Measurements from ENCODE around the gene C6orf62. TPM values are rescaled to one million over a fixed set of nuclear protein-coding genes. Genes with fewer than 3 reads are reported as not detected.
"Not testable (repeated sequence)": the region's sequence is repeated elsewhere in the genome, so short reads cannot be mapped to it uniquely, and the experiment has no call there.

The C6orf62 gene
- total RNA-seq, 1 donor from 2014 or later: 79.7 TPM

- Mint-ChIP-seq H3K4me3 (ENCODE audit: unreplicated experiment) (no peak overlapping the region), H3K9me3 (ENCODE audit: unreplicated experiment) (no peaks in the 10 kb centered on the region), H3K27me3 (ENCODE audit: unreplicated experiment) (no peaks in the 10 kb centered on the region), H3K4me1 (ENCODE audit: unreplicated experiment) (no peaks in the 10 kb centered on the region), H3K27ac (ENCODE audit: unreplicated experiment) (no peak overlapping the region), H3K36me3 (ENCODE audit: unreplicated experiment) (no peaks in the 10 kb centered on the region)
- no peak for DNase-seq (ENCODE audit: extremely low spot score, unreplicated experiment)
- TF ChIP-seq, protein P1, sequence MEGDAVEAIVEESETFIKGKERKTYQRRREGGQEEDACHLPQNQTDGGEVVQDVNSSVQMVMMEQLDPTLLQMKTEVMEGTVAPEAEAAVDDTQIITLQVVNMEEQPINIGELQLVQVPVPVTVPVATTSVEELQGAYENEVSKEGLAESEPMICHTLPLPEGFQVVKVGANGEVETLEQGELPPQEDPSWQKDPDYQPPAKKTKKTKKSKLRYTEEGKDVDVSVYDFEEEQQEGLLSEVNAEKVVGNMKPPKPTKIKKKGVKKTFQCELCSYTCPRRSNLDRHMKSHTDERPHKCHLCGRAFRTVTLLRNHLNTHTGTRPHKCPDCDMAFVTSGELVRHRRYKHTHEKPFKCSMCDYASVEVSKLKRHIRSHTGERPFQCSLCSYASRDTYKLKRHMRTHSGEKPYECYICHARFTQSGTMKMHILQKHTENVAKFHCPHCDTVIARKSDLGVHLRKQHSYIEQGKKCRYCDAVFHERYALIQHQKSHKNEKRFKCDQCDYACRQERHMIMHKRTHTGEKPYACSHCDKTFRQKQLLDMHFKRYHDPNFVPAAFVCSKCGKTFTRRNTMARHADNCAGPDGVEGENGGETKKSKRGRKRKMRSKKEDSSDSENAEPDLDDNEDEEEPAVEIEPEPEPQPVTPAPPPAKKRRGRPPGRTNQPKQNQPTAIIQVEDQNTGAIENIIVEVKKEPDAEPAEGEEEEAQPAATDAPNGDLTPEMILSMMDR (IDR thresholded peaks at IDR 0.05): no peak
These were observed 38.4 kb downstream of the C6orf62 start for GRCh38 chr6:24680582-24680981.

DNA sequence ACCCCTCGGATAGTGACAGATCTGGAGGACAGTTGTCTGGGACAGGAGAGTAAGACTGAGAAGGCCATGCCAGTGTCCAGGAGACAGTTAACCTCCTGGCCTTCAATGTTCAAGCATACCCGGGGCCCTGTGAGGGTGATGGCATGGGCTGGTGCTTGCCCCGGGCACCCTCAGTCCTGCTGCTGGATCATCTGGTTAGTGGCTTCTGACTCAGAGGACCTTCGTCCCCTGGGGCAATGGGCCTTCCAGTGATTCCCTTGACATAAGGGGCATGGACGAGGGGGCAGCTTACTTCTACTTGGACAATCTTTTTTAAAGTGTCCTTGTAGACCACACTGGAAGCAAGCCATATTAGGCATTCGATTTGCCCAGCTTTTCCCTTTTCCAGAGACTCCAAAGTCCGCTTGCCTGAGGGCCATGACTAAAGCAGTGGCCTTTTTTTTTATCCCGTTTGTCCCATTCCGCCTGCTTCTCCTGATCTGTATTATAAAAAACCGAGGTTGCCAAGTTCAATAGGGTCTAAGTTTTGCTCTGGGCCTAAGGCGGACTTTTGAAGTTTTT lies 40.1 kb downstream of the C6orf62 start:
- not testable (repeated sequence) for DNase-seq (ENCODE audit: extremely low spot score, unreplicated experiment); H3K36me3 Mint-ChIP-seq (ENCODE audit: unreplicated experiment); H3K27me3 Mint-ChIP-seq (ENCODE audit: unreplicated experiment); H3K9me3 Mint-ChIP-seq (ENCODE audit: unreplicated experiment); H3K4me3 Mint-ChIP-seq (ENCODE audit: unreplicated experiment); H3K27ac Mint-ChIP-seq (ENCODE audit: unreplicated experiment); H3K4me1 Mint-ChIP-seq (ENCODE audit: unreplicated experiment)

GRCh38 chr6:24673625-24674024 lies 45.3 kb downstream of the C6orf62 start:
- Mint-ChIP-seq H3K36me3 (ENCODE audit: unreplicated experiment) (peaks cover 17% of the 10 kb centered on the region), H3K4me1 (ENCODE audit: unreplicated experiment) (peaks cover 2% of the 10 kb centered on the region), H3K4me3 (ENCODE audit: unreplicated experiment) (no peak overlapping the region), H3K27ac (ENCODE audit: unreplicated experiment) (no peak overlapping the region), H3K27me3 (ENCODE audit: unreplicated experiment) (no peaks in the 10 kb centered on the region), H3K9me3 (ENCODE audit: unreplicated experiment) (peaks cover 13% of the 10 kb centered on the region)
- no peak for DNase-seq (ENCODE audit: extremely low spot score, unreplicated experiment)
- TF ChIP-seq, protein P1 (IDR thresholded peaks at IDR 0.05): no peak

GRCh38 chr6:24672620-24673182 lies 46.3 kb downstream of the C6orf62 start:
- peaks cover 3% of the 10 kb centered on the region for H3K4me1 Mint-ChIP-seq (ENCODE audit: unreplicated experiment)
- H3K27me3 Mint-ChIP-seq (ENCODE audit: unreplicated experiment): no peaks in the 10 kb centered on the region
- peaks cover 13% of the 10 kb centered on the region for H3K9me3 Mint-ChIP-seq (ENCODE audit: unreplicated experiment)
- H3K36me3 Mint-ChIP-seq (ENCODE audit: unreplicated experiment): peaks cover 17% of the 10 kb centered on the region
- DNase-seq (ENCODE audit: extremely low spot score, unreplicated experiment): no peak
- H3K4me3 Mint-ChIP-seq (ENCODE audit: unreplicated experiment): no peak overlapping the region
- H3K27ac Mint-ChIP-seq (ENCODE audit: unreplicated experiment): no peak overlapping the region
- TF ChIP-seq, protein P1 (IDR thresholded peaks at IDR 0.05): no peak

GRCh38 chr6:24671077-24671476 lies 47.9 kb downstream of the C6orf62 start:
- H3K36me3 Mint-ChIP-seq (ENCODE audit: unreplicated experiment): peaks cover 17% of the 10 kb centered on the region
- not testable (repeated sequence) for H3K4me3 Mint-ChIP-seq (ENCODE audit: unreplicated experiment); H3K27ac Mint-ChIP-seq (ENCODE audit: unreplicated experiment); H3K27me3 Mint-ChIP-seq (ENCODE audit: unreplicated experiment); DNase-seq (ENCODE audit: extremely low spot score, unreplicated experiment)
- peaks cover 12% of the 10 kb centered on the region for H3K4me1 Mint-ChIP-seq (ENCODE audit: unreplicated experiment)
- peaks cover 13% of the 10 kb centered on the region for H3K9me3 Mint-ChIP-seq (ENCODE audit: unreplicated experiment)

DNA sequence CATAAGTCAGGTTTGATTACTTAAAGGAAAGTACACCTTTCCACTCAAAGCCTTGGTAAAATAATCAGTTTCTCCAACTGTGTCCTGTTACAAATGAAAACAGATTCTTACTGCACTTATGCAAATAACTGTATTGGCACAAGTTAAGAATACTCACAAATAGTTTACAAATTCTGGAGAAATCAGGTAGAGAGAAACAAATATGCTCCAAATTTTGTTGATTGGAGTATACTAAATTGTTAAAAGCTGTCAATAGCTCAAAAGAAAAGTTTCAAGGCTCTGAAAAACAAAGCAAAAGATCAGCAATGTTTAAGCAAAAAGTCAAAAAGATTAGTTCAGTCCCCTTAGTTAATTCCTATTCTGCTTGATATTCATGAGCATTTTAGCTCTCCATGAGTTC lies 48.5 kb downstream of the C6orf62 start:
- not testable (repeated sequence) for H3K27ac Mint-ChIP-seq (ENCODE audit: unreplicated experiment); H3K4me3 Mint-ChIP-seq (ENCODE audit: unreplicated experiment); H3K27me3 Mint-ChIP-seq (ENCODE audit: unreplicated experiment); DNase-seq (ENCODE audit: extremely low spot score, unreplicated experiment)
- H3K4me1 Mint-ChIP-seq (ENCODE audit: unreplicated experiment): peaks cover 16% of the 10 kb centered on the region
- peaks cover 17% of the 10 kb centered on the region for H3K36me3 Mint-ChIP-seq (ENCODE audit: unreplicated experiment)
- peaks cover 13% of the 10 kb centered on the region for H3K9me3 Mint-ChIP-seq (ENCODE audit: unreplicated experiment)
